NCI-H2196 treated with DMSO at 0.1 percent for 48 hours (cell line): ENCODE measurements around the gene PLA2G4B.
A peak's percentile ranks its signal among the peaks of the same experiment; 100 is the strongest.
"Not testable (repeated sequence)": the region's sequence is repeated elsewhere in the genome, so short reads cannot be mapped to it uniquely, and the experiment has no call there.

ENCODE experiments used
- DNase-seq: peaks from one replicate; lab custom pipeline; 2025; ENCODE audit not compliant: unreplicated experiment; lab: John Stamatoyannopoulos, UW

PLA2G4B gene

DNA sequence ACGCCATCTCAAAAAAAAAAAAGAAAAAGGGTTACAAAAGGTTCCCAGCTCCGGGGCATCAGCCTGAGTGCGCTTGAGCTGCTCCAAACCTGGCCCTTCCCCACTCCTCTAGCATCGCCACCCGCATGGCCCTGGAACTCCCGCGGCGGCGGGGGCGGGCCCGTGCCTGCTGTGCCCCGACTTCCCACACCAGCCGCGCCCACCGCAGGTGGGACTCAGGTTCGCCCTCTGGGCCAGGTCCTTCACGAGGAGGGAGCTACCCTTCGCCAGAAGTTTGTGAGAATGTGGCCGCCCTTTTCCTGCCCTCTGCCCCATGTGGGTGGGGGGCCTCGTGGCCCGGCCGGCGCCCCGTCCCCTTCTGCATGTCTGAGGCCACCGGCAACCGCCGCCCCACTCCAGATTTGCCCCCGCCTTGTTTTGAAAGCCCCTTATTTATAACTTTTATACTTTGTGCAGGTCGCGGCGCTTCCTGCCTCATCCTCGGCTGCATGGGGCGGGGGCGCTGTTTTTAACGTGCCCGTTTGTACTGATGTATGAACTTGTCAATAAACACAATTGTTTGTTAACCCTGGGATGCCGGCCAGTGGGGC is 11.3 kb upstream of the PLA2G4B start:
- no peak for DNase-seq

GRCh38 chr15:41827880-41828806 is 10.5 kb upstream of the PLA2G4B start, which contains the start of gene JMJD7:
JMJD7 (plus strand) TSS chr15:41828092; CDS start chr15:41828125, 33 bp downstream.
- peak; percentile 15 for DNase-seq

DNA sequence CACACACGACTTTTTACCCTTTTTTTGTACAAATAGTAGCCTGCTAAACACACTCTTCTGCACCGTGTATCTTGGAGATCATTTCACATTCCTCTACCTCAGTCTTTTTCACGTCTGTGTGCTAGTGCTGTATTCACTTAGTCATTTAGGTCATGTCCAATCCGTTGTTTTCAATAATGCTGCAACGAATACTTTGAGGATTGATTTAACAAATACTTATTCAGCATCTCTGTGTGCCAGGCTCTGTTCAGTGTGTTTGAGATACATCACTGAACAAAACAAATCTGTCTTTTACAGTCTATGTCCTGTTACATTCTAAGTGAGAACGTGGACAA is 9.9 kb upstream of the PLA2G4B start:
- no peak for DNase-seq

DNA sequence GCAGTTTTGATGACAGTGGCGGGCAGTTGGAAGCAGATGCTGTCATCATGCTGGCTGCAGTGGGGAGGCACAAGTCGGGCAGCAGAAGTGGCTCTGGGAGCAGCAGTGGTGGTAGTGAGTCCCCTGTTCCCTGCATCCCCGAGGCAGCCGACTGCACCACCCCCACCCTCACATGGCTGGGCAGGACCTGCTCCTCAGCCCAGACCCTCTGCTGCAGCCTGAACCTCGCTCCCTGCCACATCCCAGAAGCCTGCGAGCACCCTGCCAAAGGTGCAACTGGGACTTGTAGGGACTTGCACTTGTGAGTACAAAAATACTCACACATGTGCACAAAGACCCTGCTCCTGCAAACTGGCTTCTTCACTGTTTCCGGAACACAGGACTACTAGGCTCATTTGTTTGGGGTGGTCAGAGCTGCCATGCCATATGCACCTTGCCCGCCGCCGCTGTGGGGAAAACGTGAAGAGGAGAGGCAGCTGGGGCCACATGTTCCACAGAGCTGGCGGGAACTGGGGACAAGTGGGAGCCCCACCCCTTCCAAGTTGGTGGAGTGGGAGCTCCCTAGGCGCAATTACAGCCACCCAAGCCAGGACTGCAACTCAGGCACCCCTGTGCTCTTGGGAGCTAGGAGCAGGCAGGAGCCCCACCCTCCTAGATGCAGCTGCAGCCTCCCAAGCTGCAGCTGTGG is 8.5 kb upstream of the PLA2G4B start:
- no peak for DNase-seq

GRCh38 chr15:41831291-41831690 is 7.4 kb upstream of the PLA2G4B start:
- DNase-seq, result not testable (repeated sequence)

- DNase-seq, result no peak
Observed at GRCh38 chr15:41832208-41832607, 6.4 kb upstream of the PLA2G4B start.

GRCh38 chr15:41832875-41833274 is 5.8 kb upstream of the PLA2G4B start:
- peak; percentile 14 for DNase-seq

DNA sequence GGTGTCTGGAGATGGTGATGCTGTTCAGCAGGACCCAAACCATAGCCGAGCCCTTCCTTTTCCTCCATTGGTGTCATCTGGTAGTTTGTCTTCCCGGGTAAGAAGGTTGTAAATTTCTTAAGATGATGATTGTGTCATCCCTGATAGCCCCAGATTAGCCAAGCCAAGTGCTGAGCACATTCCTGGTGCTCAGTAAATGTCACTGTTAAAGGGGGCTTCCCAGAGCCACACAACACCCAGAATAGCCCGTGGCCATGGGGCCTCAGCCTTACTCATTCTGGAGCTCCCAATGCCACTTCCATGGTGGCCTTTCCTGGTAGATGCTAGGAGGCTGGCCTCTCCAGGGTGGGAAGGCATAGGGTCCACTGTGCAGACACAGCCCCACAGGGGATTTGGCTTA is 4.6 kb upstream of the PLA2G4B start:
- DNase-seq, result no peak

DNA sequence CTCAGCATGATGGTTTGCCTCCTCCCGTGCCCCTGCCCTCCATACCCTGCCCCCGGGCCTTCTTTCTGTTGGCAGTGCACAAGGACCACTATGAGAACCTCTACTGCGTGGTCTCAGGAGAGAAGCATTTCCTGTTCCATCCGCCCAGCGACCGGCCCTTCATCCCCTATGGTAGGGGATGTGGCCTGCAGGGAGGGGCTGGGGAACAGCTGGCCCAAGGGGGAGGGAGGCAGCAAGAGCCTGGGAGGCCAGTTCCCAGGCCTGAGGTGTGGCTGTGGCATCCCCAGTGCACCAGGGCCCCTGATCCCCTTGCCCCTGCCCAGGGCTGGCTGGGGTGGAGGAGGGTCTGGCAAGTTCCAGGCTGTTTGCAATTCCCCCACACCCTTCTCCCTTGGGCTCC is 2.6 kb upstream of the PLA2G4B start:
- DNase-seq, result no peak

DNA sequence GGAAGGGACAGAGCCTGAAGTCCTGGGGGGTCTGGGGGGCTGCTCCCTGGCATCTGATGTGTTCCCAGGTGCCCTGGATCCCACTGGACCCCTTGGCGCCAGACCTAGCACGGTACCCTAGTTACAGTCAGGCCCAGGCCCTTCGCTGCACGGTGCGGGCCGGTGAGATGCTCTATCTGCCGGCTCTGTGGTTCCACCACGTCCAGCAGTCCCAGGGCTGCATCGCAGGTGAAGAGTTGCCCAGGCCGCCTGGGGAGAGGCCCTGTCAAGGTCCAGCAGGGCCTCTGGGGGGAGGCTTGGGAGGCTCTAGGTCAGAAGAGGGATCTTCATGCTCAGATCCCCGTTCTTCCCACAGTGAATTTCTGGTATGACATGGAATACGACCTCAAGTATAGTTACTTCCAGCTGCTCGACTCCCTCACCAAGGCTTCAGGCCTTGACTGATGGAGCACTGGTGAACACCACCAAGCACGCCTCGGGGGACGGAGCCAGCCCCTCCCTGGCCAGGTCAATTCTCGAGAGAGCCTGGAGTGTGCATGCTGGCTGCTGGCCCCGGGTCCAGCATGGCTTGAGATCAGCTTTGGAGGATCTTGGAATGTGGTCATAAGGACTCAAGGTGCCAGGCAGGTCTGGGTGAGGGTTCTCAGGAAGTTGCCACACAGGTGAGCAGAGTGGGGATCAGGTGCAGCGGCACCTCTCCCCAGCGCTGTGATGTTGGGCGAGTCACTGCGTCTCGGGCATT is 1.8 kb upstream of the PLA2G4B start:
- DNase-seq, result no peak

DNA sequence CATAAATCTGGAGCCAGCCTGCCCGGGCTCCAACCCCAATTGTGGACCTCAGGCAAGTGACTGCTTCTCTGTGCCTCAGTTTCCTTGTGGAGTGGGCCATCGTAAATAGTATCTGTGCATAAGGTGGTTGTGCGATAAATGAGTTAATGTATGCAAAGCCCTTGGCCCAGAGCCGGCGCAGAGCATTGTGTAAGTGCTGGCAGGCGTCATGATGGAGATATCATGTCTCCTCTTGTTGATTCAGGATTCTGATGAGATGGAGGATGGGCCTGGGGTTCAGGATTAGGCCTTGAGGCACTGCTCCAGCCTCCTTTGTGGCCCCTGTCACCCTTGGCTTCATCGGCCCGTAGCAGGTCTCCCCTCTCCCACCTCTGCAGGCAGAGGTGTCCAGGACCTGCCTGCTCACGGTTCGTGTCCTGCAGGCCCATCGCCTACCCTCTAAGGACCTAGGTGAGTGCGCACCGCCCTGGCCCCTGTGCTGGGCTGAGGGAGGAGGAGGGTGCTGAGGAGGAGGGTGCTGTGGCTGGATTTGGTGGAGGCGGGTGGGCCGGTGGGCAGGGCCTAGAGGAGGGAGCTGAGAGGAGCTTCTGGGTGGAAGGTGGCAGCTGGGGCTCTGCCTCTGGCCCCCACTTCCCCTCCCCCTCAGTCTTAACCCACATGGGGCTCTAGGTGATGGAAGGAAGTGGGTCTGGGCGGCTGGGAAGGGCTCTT is 1.3 kb downstream of the PLA2G4B start:
- no peak for DNase-seq

GRCh38 chr15:41840673-41841072 is 2.0 kb downstream of the PLA2G4B start:
- no peak for DNase-seq

- DNase-seq, result no peak
Observed at GRCh38 chr15:41841131-41841530, 2.5 kb downstream of the PLA2G4B start.

GRCh38 chr15:41842229-41842628 is 3.6 kb downstream of the PLA2G4B start:
- no peak for DNase-seq

DNA sequence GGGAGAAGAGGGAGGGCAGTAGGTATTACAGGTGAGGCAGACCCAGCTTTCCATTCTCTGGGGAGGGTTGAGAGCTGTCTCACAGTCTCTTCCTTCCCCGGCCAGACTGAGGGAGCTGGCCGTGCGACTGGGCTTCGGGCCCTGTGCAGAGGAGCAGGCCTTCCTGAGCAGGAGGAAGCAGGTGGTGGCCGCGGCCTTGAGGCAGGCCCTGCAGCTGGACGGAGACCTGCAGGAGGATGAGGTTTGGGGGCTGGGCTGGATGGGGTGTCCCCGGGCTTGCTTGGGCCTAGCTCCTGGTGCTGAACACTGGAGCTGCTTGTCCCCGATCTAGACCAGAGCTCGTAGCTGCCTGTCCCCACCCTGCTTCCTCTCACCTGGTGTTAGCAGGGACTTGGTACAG is 4.9 kb downstream of the PLA2G4B start:
- DNase-seq, result no peak

DNA sequence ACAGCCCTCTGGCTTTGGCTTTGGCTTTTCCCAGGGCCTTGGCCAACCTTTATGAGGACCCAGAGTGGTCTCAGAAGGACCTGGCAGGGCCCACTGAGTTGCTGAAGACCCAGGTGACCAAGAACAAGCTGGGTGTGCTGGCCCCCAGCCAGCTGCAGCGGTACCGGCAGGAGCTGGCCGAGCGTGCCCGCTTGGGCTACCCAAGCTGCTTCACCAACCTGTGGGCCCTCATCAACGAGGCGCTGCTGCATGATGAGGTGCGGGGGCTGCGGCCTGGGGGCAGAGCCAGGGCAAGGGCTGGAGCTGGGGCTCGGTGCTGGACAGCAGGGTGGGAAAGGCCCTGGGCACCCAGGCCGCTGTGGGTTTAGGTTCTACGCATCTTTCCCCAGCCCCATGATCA is 6.2 kb downstream of the PLA2G4B start:
- DNase-seq, result no peak

DNA sequence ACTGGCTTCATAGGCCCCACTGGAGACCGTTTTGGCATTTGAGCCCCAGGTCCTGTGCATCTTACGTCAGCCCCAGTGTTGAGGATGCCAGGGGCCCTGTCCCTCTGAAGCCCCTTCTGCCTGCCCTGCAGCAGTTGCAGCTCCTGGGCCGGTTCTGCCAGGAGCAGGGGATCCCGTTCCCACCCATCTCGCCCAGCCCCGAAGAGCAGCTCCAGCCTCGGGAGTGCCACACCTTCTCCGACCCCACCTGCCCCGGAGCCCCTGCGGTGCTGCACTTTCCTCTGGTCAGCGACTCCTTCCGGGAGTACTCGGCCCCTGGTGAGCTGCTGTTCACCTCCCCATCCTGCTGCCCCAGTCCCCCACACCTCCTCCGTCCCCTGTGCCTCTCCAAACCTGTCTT is 8.6 kb downstream of the PLA2G4B start:
- no peak for DNase-seq

DNA sequence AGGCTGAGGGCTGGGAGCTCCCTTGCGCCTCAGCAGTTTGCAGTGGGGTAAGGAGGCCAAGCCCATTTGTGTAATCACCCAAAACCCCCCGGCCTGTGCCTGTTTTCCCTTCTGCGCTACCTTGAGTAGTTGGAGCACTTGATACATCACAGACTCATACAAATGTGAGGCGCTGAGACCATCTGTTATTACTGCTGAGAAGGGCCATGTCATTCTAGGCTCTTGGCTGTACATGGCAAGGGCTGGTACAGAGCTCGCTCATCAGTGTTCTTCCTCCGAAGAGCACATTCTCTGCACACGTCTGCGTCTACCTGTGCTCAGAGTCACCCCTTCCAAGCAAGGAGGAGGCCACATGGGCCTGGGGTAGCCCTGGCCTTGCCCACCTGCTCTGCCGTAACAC is 9.3 kb downstream of the PLA2G4B start:
- DNase-seq, result no peak

DNA sequence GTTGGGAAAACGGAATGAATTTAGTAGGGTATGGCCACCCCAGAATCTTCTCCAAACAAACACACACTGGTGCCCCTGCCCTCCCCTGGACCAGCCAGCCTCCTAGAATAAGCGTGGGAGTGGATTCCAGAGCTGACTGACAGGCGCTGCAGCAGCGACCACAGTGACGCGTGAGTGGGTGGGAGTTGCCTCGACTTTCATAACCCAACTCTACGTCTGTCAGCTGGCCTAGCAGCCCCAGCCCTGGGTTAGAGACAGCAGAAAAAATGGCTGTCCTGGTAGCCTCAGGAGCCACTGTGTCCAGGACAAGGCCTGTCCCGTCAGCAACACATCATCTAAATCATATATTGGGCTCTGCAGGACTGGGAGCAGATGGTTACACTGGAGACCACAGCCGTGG is 10.0 kb downstream of the PLA2G4B start:
- DNase-seq, result no peak

DNA sequence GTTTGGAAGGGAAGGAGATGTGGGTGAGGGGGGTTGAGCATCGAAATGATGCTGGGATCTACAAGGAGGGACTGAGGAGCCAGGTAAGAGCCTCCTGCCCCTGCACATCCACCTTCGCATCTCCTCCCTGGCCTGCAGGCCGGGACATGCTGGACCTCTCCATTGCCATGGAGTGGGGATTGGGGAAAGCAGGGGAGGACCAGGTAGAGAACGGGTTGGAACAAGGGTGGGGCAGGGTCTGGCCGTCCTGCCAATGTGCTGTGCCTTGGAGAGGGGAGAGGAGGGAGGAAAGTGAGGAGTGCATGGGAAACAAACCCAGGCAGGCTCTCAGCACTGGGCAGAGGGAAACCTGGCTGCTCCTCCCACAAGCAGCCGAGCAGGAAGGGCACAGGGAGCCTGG is 10.6 kb downstream of the PLA2G4B start:
- DNase-seq, result no peak

DNA sequence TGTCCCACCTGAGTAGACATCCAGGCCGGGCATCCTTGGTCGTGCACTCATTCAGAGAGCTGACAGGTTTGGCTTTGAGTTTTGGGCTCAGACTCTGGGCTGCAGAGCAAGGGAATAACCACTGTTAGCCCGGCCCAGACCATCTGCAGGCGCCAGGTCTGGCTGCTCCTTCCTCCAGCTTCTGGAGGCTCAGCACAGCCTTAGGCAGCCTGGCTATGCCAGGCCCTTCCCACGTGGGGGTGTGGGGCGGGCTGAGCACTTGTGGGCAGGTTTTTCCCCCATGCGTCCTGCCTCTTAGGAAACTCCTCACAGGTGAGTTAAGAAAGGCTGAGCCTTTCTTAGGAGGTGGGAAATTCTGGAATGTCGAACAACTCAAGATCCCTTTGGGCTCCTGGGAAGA is 11.2 kb downstream of the PLA2G4B start:
- DNase-seq, result no peak
